GM12891 (cell line): ENCODE data around the gene PLAC8.

Experiments used
- POLR2A ChIP-seq: IDR thresholded peaks from 2 replicates; pipeline ENCODE4 v1.6.1; 2011; ENCODE audit warnings: low read depth, low read length, control low read depth
- POLR2AphosphoS5 ChIP-seq: IDR thresholded peaks from 2 replicates; pipeline ENCODE4 v1.6.1; 2011; ENCODE audit warnings: low read depth, low read length, control low read depth

DNA sequence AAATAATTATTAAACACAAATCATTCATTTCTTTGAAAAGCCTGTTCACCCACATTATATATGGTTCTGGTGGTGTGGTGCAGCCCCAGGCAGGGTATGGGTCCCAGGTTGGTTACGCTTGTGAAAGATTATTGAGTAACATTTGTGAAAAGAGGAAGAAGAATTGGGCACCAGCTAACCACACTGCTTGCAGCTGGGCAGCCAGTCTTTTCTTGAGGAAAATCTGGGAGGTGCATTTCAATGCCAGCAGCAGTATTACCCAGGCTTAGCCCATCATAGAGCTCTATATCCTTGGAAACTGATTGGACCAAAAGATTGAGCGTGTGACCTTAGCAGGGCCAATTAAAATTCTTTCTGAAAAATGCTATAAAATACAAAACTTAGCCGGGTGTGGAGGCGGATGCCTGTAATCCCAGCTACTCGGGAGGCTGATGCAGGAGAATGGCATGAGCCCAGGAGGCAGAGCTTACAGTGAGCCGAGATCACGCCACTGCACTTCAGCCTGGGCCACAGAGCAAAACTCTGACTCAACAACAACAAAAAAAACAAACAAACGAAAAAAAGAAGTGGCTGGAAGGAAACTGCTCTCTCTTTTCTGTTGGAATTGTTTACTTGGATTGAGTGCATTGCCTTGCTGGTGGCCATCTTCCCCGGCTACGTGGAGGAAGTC lies 9.7 kb upstream of the PLAC8 start:
- TF ChIP-seq POLR2AphosphoS5, result no peak
- TF ChIP-seq POLR2A, result no peak
